LNCaP clone FGC (cell line): ENCODE results near the gene SBNO1.

Experiments used
- DNase-seq: peaks from one replicate; pipeline ENCODE4 v3.0.0-alpha.2; 2011; ENCODE audit warnings: low read depth
- H3K4me3 ChIP-seq: 2 replicates; pipeline ENCODE4 v1.5.1; 2011; ENCODE audit warnings: mild to moderate bottlenecking, low read depth, low read length, control low read depth
- CTCF ChIP-seq: IDR thresholded peaks from 2 replicates; pipeline ENCODE4 v1.5.1; 2012; ENCODE audit warnings: mild to moderate bottlenecking; ENCODE audit not compliant: control insufficient read depth, insufficient read depth; ENCODE audit errors: extremely low read depth

Gene SBNO1

GRCh38 chr12:123398550-123399254 lies 34.1 kb upstream of the SBNO1 start:
- no peak for TF ChIP-seq CTCF
- no peak overlapping the region for H3K4me3 ChIP-seq
- peak; percentile 74 for DNase-seq

GRCh38 chr12:123398177-123398549 lies 33.5 kb upstream of the SBNO1 start:
- no peak for DNase-seq
- no peak overlapping the region for H3K4me3 ChIP-seq
- no peak for TF ChIP-seq CTCF

GRCh38 chr12:123397400-123397799 lies 32.8 kb upstream of the SBNO1 start:
- no peak overlapping the region for H3K4me3 ChIP-seq
- no peak for DNase-seq
- TF ChIP-seq CTCF: no peak

- TF ChIP-seq CTCF: no peak
- no peak for DNase-seq
Observed at GRCh38 chr12:123396954-123397353, 32.3 kb upstream of the SBNO1 start.

GRCh38 chr12:123396543-123396942 lies 31.9 kb upstream of the SBNO1 start:
- TF ChIP-seq CTCF: no peak
- DNase-seq: no peak

More at GRCh38 chr12:123396954-123397353, 32.3 kb upstream of the SBNO1 start:
- no peak overlapping the region for H3K4me3 ChIP-seq

GRCh38 chr12:123395236-123395635 lies 30.6 kb upstream of the SBNO1 start:
- DNase-seq: no peak
- no peak overlapping the region for H3K4me3 ChIP-seq
- no peak for TF ChIP-seq CTCF

More at GRCh38 chr12:123396543-123396942, 31.9 kb upstream of the SBNO1 start:
- no peak overlapping the region for H3K4me3 ChIP-seq

- no peak for TF ChIP-seq CTCF
- H3K4me3 ChIP-seq: no peak overlapping the region
- DNase-seq: no peak
Observed at GRCh38 chr12:123393747-123394146, 29.1 kb upstream of the SBNO1 start.
